MCF 10A (cell line): ENCODE measurements around the gene DDX27. TPM values are rescaled to one million over a fixed set of nuclear protein-coding genes. Genes with fewer than 3 reads are reported as not detected.
A peak's percentile ranks its signal among the peaks of the same experiment; 100 is the strongest.

Experiments used
- BruUV-seq: library from RNA; stranded (reverse); fragments of 400-500 nt; replicated peaks from 2 replicates; lab custom pipeline; 2021; lab: Mats Ljungman, UMichigan
- CTCF ChIA-PET: fragments of 300-600 bp; sonication (Branson Sonifier 250); formaldehyde crosslinking; extraction: SDS; loops from one replicate; lab custom pipeline; 2021; ENCODE audit warnings: antibody characterized with exemption, inconsistent platforms; lab: Yijun Ruan, JAX
- POLR2A ChIA-PET: fragments of 300-600, 350-650 bp; sonication (Branson Sonifier 250); formaldehyde crosslinking; extraction: SDS; loops from one replicate; lab custom pipeline; 2020; ENCODE audit warnings: antibody characterized with exemption, inconsistent platforms; lab: Yijun Ruan, JAX
- DNase-seq: peaks from one replicate; pipeline ENCODE4 v3.0.0-alpha.2; 2018; ENCODE audit not compliant: unreplicated experiment
- H3K27ac Mint-ChIP-seq: one replicate; pipeline ENCODE4 v1.8.0; 2022; ENCODE audit warnings: mild to moderate bottlenecking, low read depth, mixed read lengths; ENCODE audit not compliant: unreplicated experiment
- H3K27me3 Mint-ChIP-seq: one replicate; pipeline ENCODE4 v1.8.0; 2022; ENCODE audit warnings: mixed read lengths; ENCODE audit not compliant: insufficient read depth, unreplicated experiment
- H3K36me3 Mint-ChIP-seq: one replicate; pipeline ENCODE4 v1.8.0; 2022; ENCODE audit warnings: mild to moderate bottlenecking, moderate library complexity, mixed read lengths; ENCODE audit not compliant: insufficient read depth, unreplicated experiment
- H3K4me1 Mint-ChIP-seq: one replicate; pipeline ENCODE4 v1.8.0; 2022; ENCODE audit warnings: mixed read lengths; ENCODE audit not compliant: insufficient read depth, unreplicated experiment
- H3K4me3 Mint-ChIP-seq: one replicate; pipeline ENCODE4 v1.8.0; 2022; ENCODE audit warnings: mild to moderate bottlenecking, moderate library complexity, mixed read lengths; ENCODE audit not compliant: unreplicated experiment
- H3K9me3 Mint-ChIP-seq: one replicate; pipeline ENCODE4 v1.8.0; 2022; ENCODE audit warnings: mixed read lengths; ENCODE audit not compliant: unreplicated experiment
- CTCF ChIP-seq: fragments of 200-600 bp; IDR thresholded peaks from one replicate; pipeline ENCODE4 v1.8.0; 2022; ENCODE audit warnings: antibody characterized with exemption, mild to moderate bottlenecking; ENCODE audit not compliant: unreplicated experiment
- intact Hi-C: fragments of 100-400 bp; cut with micrococcal nuclease; formaldehyde crosslinking; loops from 2 replicates; pipeline ENCODE4 v1.14.1; 2022
- total RNA-seq: library from RNA; stranded (reverse); gene quantifications from 2 replicates; pipeline ENCODE4 v1.2.3, GENCODE V29; 2022

Gene DDX27
- total RNA-seq, 1 experiment from 2014 or later, result 56.4 TPM

GRCh38 chr20:49275216-49275615, 56.0 kb downstream of the DDX27 start:
- no TSS peak for BruUV-seq
- peak overlapping the region; percentile 81 for H3K4me3 Mint-ChIP-seq
- CTCF ChIA-PET, result interaction anchor here (0.7 to 1.2 kb wide), 3 partner anchors 11 to 172 kb away, joined by 3 to 4 read pairs (median 4); no protein-coding TSS in a partner anchor
- no peaks in the 10 kb centered on the region for H3K9me3 Mint-ChIP-seq
- POLR2A ChIA-PET, result interaction anchor here (0.6 to 8.8 kb wide), 4 partner anchors 14 to 55 kb away, joined by 3 to 170 read pairs (median 11); partner anchors contain the start of gene DDX27
- DNase-seq, result no peak
- H3K27me3 Mint-ChIP-seq, result no peaks in the 10 kb centered on the region
- no peak for TF ChIP-seq CTCF
- H3K36me3 Mint-ChIP-seq, result peaks cover 81% of the 10 kb centered on the region
- H3K27ac Mint-ChIP-seq, result peak overlapping the region; percentile 96
- intact Hi-C loops, result no loop called here
- peaks cover 29% of the 10 kb centered on the region for H3K4me1 Mint-ChIP-seq

GRCh38 chr20:49275636-49276035, 56.4 kb downstream of the DDX27 start:
- no TSS peak for BruUV-seq
- intact Hi-C loops, result no loop called here
- Mint-ChIP-seq H3K9me3 (no peaks in the 10 kb centered on the region), H3K36me3 (peaks cover 81% of the 10 kb centered on the region), H3K4me1 (peaks cover 29% of the 10 kb centered on the region), H3K27ac (peak overlapping the region; percentile 96), H3K27me3 (no peaks in the 10 kb centered on the region), H3K4me3 (peak overlapping the region; percentile 81)
- CTCF ChIA-PET, result interaction anchor here (0.7 to 1.2 kb wide), 3 partner anchors 11 to 58 kb away, joined by 3 to 4 read pairs (median 4); no protein-coding TSS in a partner anchor
- DNase-seq, result peak; percentile 51
- no peak for TF ChIP-seq CTCF
- POLR2A ChIA-PET, result interaction anchor here (0.7 to 8.8 kb wide), 16 partner anchors 8 to 418 kb away, joined by 3 to 170 read pairs (median 7); partner anchors contain the start of genes CSE1L, DDX27 and STAU1

GRCh38 chr20:49276161-49276960, 57.1 kb downstream of the DDX27 start:
- peak overlapping the region; percentile 81 for H3K4me3 Mint-ChIP-seq
- peaks cover 81% of the 10 kb centered on the region for H3K36me3 Mint-ChIP-seq
- BruUV-seq, result TSS peak; percentile 19
- no peaks in the 10 kb centered on the region for H3K27me3 Mint-ChIP-seq
- no peaks in the 10 kb centered on the region for H3K9me3 Mint-ChIP-seq
- ChIA-PET POLR2A (interaction anchor here (0.5 to 8.8 kb wide), 21 partner anchors 9 to 1566 kb away, joined by 3 to 170 read pairs (median 5); partner anchors contain the start of genes CSE1L, DDX27 and STAU1), CTCF (interaction anchor here (0.6 to 1.2 kb wide), 8 partner anchors 12 to 121 kb away, joined by 3 to 4 read pairs (median 4); no protein-coding TSS in a partner anchor)
- peak; percentile 75 for DNase-seq
- peak overlapping the region; percentile 96 for H3K27ac Mint-ChIP-seq
- intact Hi-C loops, result no loop called here
- peaks cover 31% of the 10 kb centered on the region for H3K4me1 Mint-ChIP-seq
- no peak for TF ChIP-seq CTCF
